Naive thymus-derived CD4-positive, alpha-beta T cell (primary cell): ENCODE measurements around the gene EFCC1. TPM values are rescaled to one million over a fixed set of nuclear protein-coding genes. Genes with fewer than 3 reads are reported as not detected.
A peak's percentile ranks its signal among the peaks of the same experiment; 100 is the strongest.

Experiments used
- ATAC-seq: fragments of 150-1000 bp; cut with Tn5 transposase; 2 replicates; pipeline ENCODE4 v1.10.0; 2021; ENCODE audit warnings: mild to moderate bottlenecking, moderate library complexity
- CTCF ChIA-PET: fragments of 350-600 bp; sonication (Branson Sonifier 250); formaldehyde crosslinking; loops from one replicate; lab custom pipeline; 2021; ENCODE audit warnings: antibody characterized with exemption; lab: Charles Lee
- POLR2A ChIA-PET: fragments of 350-600 bp; sonication (Branson Sonifier 250); formaldehyde crosslinking; loops from one replicate; lab custom pipeline; 2021; ENCODE audit warnings: antibody characterized with exemption, inconsistent platforms; lab: Charles Lee
- DNase-seq, 9 donors: peaks; one replicate each; pipeline versions ENCODE4 v3.0.0 to v3.0.0-alpha.2; 2020 to 2022; ENCODE audit warnings: mixed read lengths in 1 of 9
- H3K27ac ChIP-seq: one replicate; pipeline ENCODE4 v1.7.0; 2013; ENCODE audit warnings: mild to moderate bottlenecking, low read depth, low read length, moderate library complexity
- H3K27me3 ChIP-seq, 2 donors: one replicate each; pipeline ENCODE4 v1.7.0; 2013; ENCODE audit warnings: low read length in 2 of 2, mild to moderate bottlenecking in 2 of 2, moderate library complexity in 2 of 2; ENCODE audit not compliant: control insufficient read depth in 2 of 2, insufficient read depth in 2 of 2
- H3K36me3 ChIP-seq, 3 experiments: 1 replicate in 2 of 3; 2 replicates in 1 of 3; pipeline ENCODE4 v1.7.0; 2013; ENCODE audit warnings: low read length in 3 of 3, mild to moderate bottlenecking in 3 of 3, moderate library complexity in 1 of 3; ENCODE audit not compliant: insufficient read depth in 3 of 3, control insufficient read depth in 2 of 3
- H3K4me1 ChIP-seq, 2 donors: one replicate each; pipeline ENCODE4 v1.7.0; 2013; ENCODE audit warnings: low read length in 2 of 2, mild to moderate bottlenecking in 2 of 2, moderate library complexity in 1 of 2; ENCODE audit not compliant: control insufficient read depth in 2 of 2, insufficient read depth in 2 of 2
- H3K4me3 ChIP-seq: 2 replicates; pipeline ENCODE4 v1.7.0; 2013; ENCODE audit warnings: mild to moderate bottlenecking, low read length
- H3K9me3 ChIP-seq, 3 experiments: 1 replicate in 2 of 3; 2 replicates in 1 of 3; pipeline ENCODE4 v1.7.0; 2013; ENCODE audit warnings: low read length in 3 of 3; ENCODE audit not compliant: control insufficient read depth in 2 of 3
- H3K27ac Mint-ChIP-seq, 9 donors: one replicate each; pipeline ENCODE4 v1.8.0; 2020 to 2022; ENCODE audit warnings: mixed read lengths in 9 of 9, mild to moderate bottlenecking in 8 of 9, moderate library complexity in 5 of 9, inconsistent platforms in 2 of 9
- H3K27me3 Mint-ChIP-seq, 5 donors: one replicate each; pipeline ENCODE4 v1.8.0; 2021 to 2022; ENCODE audit warnings: mixed read lengths in 5 of 5, mild to moderate bottlenecking in 1 of 5
- H3K36me3 Mint-ChIP-seq, 5 donors: one replicate each; pipeline ENCODE4 v1.8.0; 2020 to 2022; ENCODE audit warnings: mixed read lengths in 5 of 5, mild to moderate bottlenecking in 3 of 5, inconsistent platforms in 1 of 5
- H3K4me1 Mint-ChIP-seq, 7 donors: one replicate each; pipeline ENCODE4 v1.8.0; 2020 to 2022; ENCODE audit warnings: mixed read lengths in 7 of 7, mild to moderate bottlenecking in 3 of 7, inconsistent platforms in 1 of 7
- H3K4me3 Mint-ChIP-seq, 10 donors: one replicate each; pipeline ENCODE4 v1.8.0; 2020 to 2022; ENCODE audit warnings: mild to moderate bottlenecking in 10 of 10, mixed read lengths in 10 of 10, moderate library complexity in 6 of 10, inconsistent platforms in 2 of 10
- H3K9me3 Mint-ChIP-seq, 11 donors: one replicate each; pipeline ENCODE4 v1.8.0; 2020 to 2022; ENCODE audit warnings: mixed read lengths in 11 of 11, mild to moderate bottlenecking in 4 of 11, inconsistent platforms in 1 of 11, moderate library complexity in 1 of 11
- intact Hi-C, 2 donors: fragments of 100-400 bp; cut with micrococcal nuclease; formaldehyde crosslinking; loops; one replicate each; pipeline ENCODE4 v1.15.1; 2023
- polyA plus RNA-seq, 2 donors: library from polyadenylated mRNA; unstranded; fragments of 300-500 nt; fragmentation: Illumina TruSeq; gene quantifications; one replicate each; pipeline ENCODE4 v1.2.3, GENCODE V29; 2021
- total RNA-seq, 6 experiments: library from RNA in 5 of 6; stranded (reverse) in 5 of 6; gene quantifications; 1 replicate in 5 of 6; 2 replicates in 1 of 6; pipeline ENCODE4 v1.2.3 and lab custom pipeline; 2021 to 2026

EFCC1 gene
- total and polyA plus RNA-seq, 7 experiments from 2014 or later = 0.07 to 0.27 (median 0.21) TPM; not detected in 1

DNA sequence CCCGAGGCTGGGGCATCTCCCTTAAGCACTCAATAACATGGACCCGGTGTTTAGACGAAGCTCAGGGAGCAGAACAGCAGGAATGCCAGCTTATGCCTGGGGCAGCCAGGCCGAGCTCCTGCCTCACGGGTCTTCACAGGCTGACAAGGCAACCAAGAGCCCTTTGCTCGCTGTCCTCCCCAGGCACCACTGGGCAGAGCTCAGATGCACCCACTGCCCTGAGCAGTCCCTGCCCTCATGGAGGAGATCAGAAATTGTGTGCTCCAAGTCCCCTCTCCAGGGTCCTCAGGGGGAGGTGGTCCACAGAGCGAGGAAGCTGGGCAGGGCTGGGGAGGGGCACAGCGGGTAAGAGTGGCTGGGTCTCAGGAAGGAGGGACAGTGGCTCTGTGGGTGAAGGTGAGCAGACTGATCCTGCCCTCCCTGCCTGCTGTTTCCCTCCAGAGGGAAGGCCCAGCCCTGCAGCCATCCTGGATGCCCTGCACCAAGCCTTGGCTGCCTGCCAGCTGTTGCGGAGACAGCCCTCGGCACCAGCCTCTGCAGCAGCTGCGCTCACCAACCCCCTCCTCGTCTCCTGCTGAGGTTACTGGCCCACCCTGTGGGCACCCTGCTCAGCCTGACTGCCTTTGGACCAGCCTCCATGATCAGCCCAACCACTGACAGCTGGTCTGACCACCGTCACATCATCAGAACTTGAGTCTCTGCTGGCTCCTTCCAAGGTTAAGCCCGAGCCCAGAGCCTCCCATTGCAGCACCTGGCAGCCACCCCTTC, 38.4 kb downstream of the EFCC1 start:
- H3K27ac Mint-ChIP-seq = no peak overlapping the region
- peaks cover 0 to 5% (median 0%) of the 10 kb centered on the region in 5 donors for H3K36me3 Mint-ChIP-seq
- Histone ChIP-seq H3K27me3 (no peaks in the 10 kb centered on the region), H3K36me3 (no peaks in the 10 kb centered on the region), H3K9me3 (no peaks in the 10 kb centered on the region), H3K4me1 (peaks cover 0 to 14% of the 10 kb centered on the region in 2 donors), H3K27ac (no peak overlapping the region), H3K4me3 (no peak overlapping the region)
- H3K27me3 Mint-ChIP-seq = peaks cover 0 to 50% (median 9%) of the 10 kb centered on the region in 5 donors
- no peak for ATAC-seq
- H3K9me3 Mint-ChIP-seq = peaks cover 0 to 5% (median 0%) of the 10 kb centered on the region in 11 donors
- DNase-seq = peak in 1 of 9 donors; percentile 41
- POLR2A ChIA-PET = interaction anchor here (0.5 to 0.8 kb wide), 4 partner anchors 11 to 304 kb away, joined by 3 read pairs; no protein-coding TSS in a partner anchor
- H3K4me3 Mint-ChIP-seq = peak overlapping the region in 2 of 10 donors; percentile 23 to 48
- CTCF ChIA-PET = interaction anchor here (0.7 to 0.9 kb wide), 2 partner anchors 13 to 14 kb away, joined by 4 read pairs; no protein-coding TSS in a partner anchor
- peaks cover 10 to 41% (median 14%) of the 10 kb centered on the region in 7 donors for H3K4me1 Mint-ChIP-seq
- intact Hi-C loops = no loop called here

DNA sequence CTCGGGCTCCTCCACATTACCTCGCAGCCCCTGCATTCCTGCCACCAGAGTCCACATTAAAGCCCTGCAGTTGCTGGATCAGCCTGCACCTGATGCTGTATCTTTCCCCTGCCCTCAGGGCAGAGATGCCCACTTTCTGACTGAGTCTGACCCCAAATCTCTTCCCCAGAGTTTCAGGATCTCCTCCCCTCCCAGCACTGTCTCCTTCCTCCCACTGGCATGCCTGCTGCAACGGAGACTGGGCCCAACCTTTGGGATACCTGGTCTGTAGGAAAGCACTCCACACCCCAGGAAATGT, 38.9 kb downstream of the EFCC1 start:
- no peak for DNase-seq
- Mint-ChIP-seq H3K4me3 (peak overlapping the region in 2 of 10 donors; percentile 23 to 48), H3K27me3 (peaks cover 0 to 54% (median 9%) of the 10 kb centered on the region in 5 donors), H3K36me3 (peaks cover 0 to 6% (median 0%) of the 10 kb centered on the region in 5 donors), H3K4me1 (peaks cover 10 to 39% (median 13%) of the 10 kb centered on the region in 7 donors), H3K27ac (no peak overlapping the region), H3K9me3 (peaks cover 0 to 5% (median 0%) of the 10 kb centered on the region in 11 donors)
- ChIA-PET POLR2A (interaction anchor here (0.5 to 0.7 kb wide), 2 partner anchors 14 to 305 kb away, joined by 3 read pairs; no protein-coding TSS in a partner anchor), CTCF (interaction anchor here (0.7 to 4.2 kb wide), 2 partner anchors 13 kb away, joined by 4 to 22 read pairs; no protein-coding TSS in a partner anchor)
- H3K27ac ChIP-seq = no peak overlapping the region
- intact Hi-C loops = no loop called here
- H3K36me3 ChIP-seq = no peaks in the 10 kb centered on the region
- no peak overlapping the region for H3K4me3 ChIP-seq
- ATAC-seq = no peak
- peaks cover 0 to 14% of the 10 kb centered on the region in 2 donors for H3K4me1 ChIP-seq
- H3K27me3 ChIP-seq = no peaks in the 10 kb centered on the region
- H3K9me3 ChIP-seq = no peaks in the 10 kb centered on the region

DNA sequence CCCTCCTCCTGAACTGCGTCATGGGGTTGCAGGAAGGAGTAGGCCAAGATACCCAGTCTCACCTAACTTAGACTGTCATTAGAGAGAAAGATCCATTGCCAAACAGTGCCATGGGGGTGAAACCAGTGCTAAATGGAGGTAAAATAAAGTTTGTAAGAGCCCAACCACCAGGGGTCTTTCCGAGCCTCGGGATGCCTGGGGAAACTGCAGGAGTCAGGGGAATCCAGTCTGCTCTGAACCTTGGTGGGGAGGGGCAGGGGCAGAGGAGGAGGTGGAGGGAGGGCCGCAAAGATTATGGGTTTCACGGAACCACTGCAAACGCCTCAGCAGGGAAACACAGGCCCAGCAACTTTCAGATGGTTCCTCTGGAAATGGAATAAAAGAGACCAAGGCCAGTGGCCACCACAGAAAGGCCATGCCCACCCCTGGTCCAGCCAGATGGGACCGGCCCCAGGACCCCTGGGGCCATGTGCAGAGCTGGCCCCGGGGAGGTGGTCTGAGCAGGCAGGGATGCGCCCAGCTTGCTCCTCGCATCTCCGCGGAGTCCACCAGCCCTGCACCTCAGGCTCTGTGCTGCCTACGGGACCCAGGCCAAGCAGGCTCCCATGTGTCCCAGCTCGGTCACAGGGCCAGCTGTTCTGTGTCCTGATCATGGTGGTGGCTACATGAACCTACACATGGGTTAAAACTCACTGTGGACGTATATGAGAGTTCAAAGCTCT, 39.6 kb downstream of the EFCC1 start:
- Mint-ChIP-seq H3K4me3 (no peak overlapping the region), H3K9me3 (peaks cover 0 to 5% (median 0%) of the 10 kb centered on the region in 11 donors), H3K27me3 (peaks cover 0 to 56% (median 9%) of the 10 kb centered on the region in 5 donors), H3K4me1 (peaks cover 2 to 36% (median 11%) of the 10 kb centered on the region in 7 donors), H3K36me3 (peaks cover 0 to 6% (median 0%) of the 10 kb centered on the region in 5 donors), H3K27ac (peak overlapping the region in 1 of 9 donors; percentile 36)
- intact Hi-C loops = no loop called here
- POLR2A ChIA-PET = interaction anchor here (0.6 to 1.0 kb wide), 2 partner anchors 11 to 24 kb away, joined by 3 read pairs; no protein-coding TSS in a partner anchor
- Histone ChIP-seq H3K36me3 (no peaks in the 10 kb centered on the region), H3K4me3 (no peak overlapping the region), H3K4me1 (peaks cover 0 to 8% of the 10 kb centered on the region in 2 donors), H3K27ac (no peak overlapping the region), H3K9me3 (no peaks in the 10 kb centered on the region), H3K27me3 (no peaks in the 10 kb centered on the region)
- ATAC-seq (no peak), DNase-seq (no peak)
- CTCF ChIA-PET = interaction anchor here (0.8 to 4.2 kb wide), 2 partner anchors 13 kb away, joined by 4 to 22 read pairs; no protein-coding TSS in a partner anchor

DNA sequence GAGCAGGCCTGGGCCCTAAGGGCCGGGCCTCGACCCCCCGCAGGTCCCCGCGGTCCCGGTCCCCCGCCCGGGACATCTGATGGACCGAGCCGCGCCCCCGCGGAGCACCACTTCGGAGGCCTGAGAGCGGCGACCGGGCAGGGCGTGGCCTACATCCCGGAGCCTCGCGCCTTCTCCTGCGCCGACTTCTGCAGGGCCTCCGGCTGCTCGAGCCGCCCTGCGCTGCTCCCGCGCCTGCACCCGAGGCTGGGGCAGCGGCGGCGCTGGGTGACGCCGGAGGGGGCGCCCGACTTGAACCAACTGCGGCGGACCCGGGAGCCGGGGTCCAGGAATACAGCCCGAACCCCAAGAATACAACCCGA, 44.6 kb downstream of the EFCC1 start:
- Mint-ChIP-seq H3K4me3 (peak overlapping the region in 9 of 10 donors; percentile 34 to 76 (median 70)), H3K27ac (peak overlapping the region in 1 of 9 donors; percentile 21), H3K27me3 (peaks cover 0 to 54% (median 9%) of the 10 kb centered on the region in 5 donors), H3K36me3 (peaks cover 5 to 11% (median 5%) of the 10 kb centered on the region in 5 donors), H3K4me1 (peaks cover 0 to 8% (median 4%) of the 10 kb centered on the region in 7 donors), H3K9me3 (peaks cover 3 to 10% (median 6%) of the 10 kb centered on the region in 11 donors)
- Histone ChIP-seq H3K36me3 (no peaks in the 10 kb centered on the region), H3K27ac (no peak overlapping the region), H3K4me1 (peaks cover 0 to 4% of the 10 kb centered on the region in 2 donors), H3K9me3 (no peaks in the 10 kb centered on the region), H3K4me3 (peak overlapping the region; percentile 50), H3K27me3 (no peaks in the 10 kb centered on the region)
- peak in 7 of 9 donors; percentile 20 to 47 (median 34) for DNase-seq
- intact Hi-C loops = no loop called here
- CTCF ChIA-PET = interaction anchor here (0.6 to 0.9 kb wide), 2 partner anchors 10 to 75 kb away, joined by 4 read pairs; no protein-coding TSS in a partner anchor
- peak; percentile 84 for ATAC-seq
- POLR2A ChIA-PET = interaction anchor here (1.1 to 1.3 kb wide), 3 partner anchors 19 to 75 kb away, joined by 3 to 5 read pairs (median 4); partner anchors contain the start of gene RAB43

GRCh38 chr3:129046037-129046731, 45.1 kb downstream of the EFCC1 start:
- H3K4me3 ChIP-seq = peak overlapping the region; percentile 50
- DNase-seq (peak in 1 of 9 donors; percentile 16), ATAC-seq (peak; percentile 74)
- peaks cover 0 to 4% of the 10 kb centered on the region in 2 donors for H3K4me1 ChIP-seq
- Mint-ChIP-seq H3K27me3 (peaks cover 0 to 52% (median 9%) of the 10 kb centered on the region in 5 donors), H3K9me3 (peaks cover 3 to 10% (median 6%) of the 10 kb centered on the region in 11 donors), H3K4me1 (peaks cover 0 to 8% (median 4%) of the 10 kb centered on the region in 7 donors), H3K4me3 (peak overlapping the region in 8 of 10 donors; percentile 34 to 74 (median 58)), H3K27ac (peak overlapping the region in 1 of 9 donors; percentile 9), H3K36me3 (peaks cover 5 to 11% (median 5%) of the 10 kb centered on the region in 5 donors)
- H3K36me3 ChIP-seq = no peaks in the 10 kb centered on the region
- intact Hi-C loops = no loop called here
- H3K27ac ChIP-seq = no peak overlapping the region
- no peaks in the 10 kb centered on the region for H3K27me3 ChIP-seq
- H3K9me3 ChIP-seq = no peaks in the 10 kb centered on the region
- ChIA-PET CTCF (interaction anchor here (0.6 to 1.3 kb wide), 3 partner anchors 9 to 76 kb away, joined by 3 to 4 read pairs (median 4); no protein-coding TSS in a partner anchor), POLR2A (interaction anchor here (0.6 to 1.5 kb wide), 6 partner anchors 20 to 200 kb away, joined by 3 to 5 read pairs (median 4); partner anchors contain the start of gene RAB43)
